Measurements from ENCODE around the gene GLDN.

GLDN gene

GRCh38 chr15:51341366-51342226 lies at the start of gene GLDN:
Gene GLDN, plus strand, starts transcription at chr15:51341655. Its CDS starts 30 bp downstream, at chr15:51341685.
- no peak for DNase-seq

GRCh38 chr15:51298620-51299019 lies 42.8 kb upstream of the GLDN start:
- no peak for DNase-seq

GRCh38 chr15:51299187-51300015 lies 42.1 kb upstream of the GLDN start:
- DNase-seq, result no peak

GRCh38 chr15:51302480-51302879 lies 39.0 kb upstream of the GLDN start:
- no peak for DNase-seq

- DNase-seq, result no peak
Observed at GRCh38 chr15:51303462-51303980, 37.9 kb upstream of the GLDN start.

GRCh38 chr15:51307325-51307724 lies 34.1 kb upstream of the GLDN start:
- DNase-seq, result no peak

- DNase-seq, result no peak
Observed at GRCh38 chr15:51307811-51308210, 33.6 kb upstream of the GLDN start.

GRCh38 chr15:51310064-51310463 lies 31.4 kb upstream of the GLDN start:
- no peak for DNase-seq

GRCh38 chr15:51311510-51311909 lies 29.9 kb upstream of the GLDN start:
- no peak for DNase-seq

GRCh38 chr15:51312166-51313073 lies 29.0 kb upstream of the GLDN start:
- DNase-seq, result no peak

GRCh38 chr15:51313074-51313393 lies 28.4 kb upstream of the GLDN start:
- no peak for DNase-seq

GRCh38 chr15:51313644-51314280 lies 27.7 kb upstream of the GLDN start:
- no peak for DNase-seq

GRCh38 chr15:51314391-51315337 lies 26.8 kb upstream of the GLDN start:
- no peak for DNase-seq

- DNase-seq, result no peak
Observed at GRCh38 chr15:51315726-51316125, 25.7 kb upstream of the GLDN start.

GRCh38 chr15:51316636-51317035 lies 24.8 kb upstream of the GLDN start:
- no peak for DNase-seq

- no peak for DNase-seq
Observed at GRCh38 chr15:51318382-51319150, 22.9 kb upstream of the GLDN start.

- no peak for DNase-seq
Observed at GRCh38 chr15:51319539-51319938, 21.9 kb upstream of the GLDN start.

- no peak for DNase-seq
Observed at GRCh38 chr15:51320843-51321242, 20.6 kb upstream of the GLDN start.

- DNase-seq, result no peak
Observed at GRCh38 chr15:51321316-51321715, 20.1 kb upstream of the GLDN start.

- no peak for DNase-seq
Observed at GRCh38 chr15:51322621-51323296, 18.7 kb upstream of the GLDN start.
